HepG2 (cell line): ENCODE measurements around the gene ZPR1. TPM values are rescaled to one million over a fixed set of nuclear protein-coding genes. Genes with fewer than 3 reads are reported as not detected.

Experiments used
- AGO2 ChIP-seq: fragments of 200-400 bp; formaldehyde crosslinking; optimal IDR thresholded peaks from 2 replicates; pipeline ENCODE3; 2017; ENCODE audit warnings: mild to moderate bottlenecking, low read depth, low read length, moderate library complexity
- CHD4 ChIP-seq: fragments of 200-600 bp; sonication (generic); IDR thresholded peaks from 2 replicates; pipeline ENCODE4 v1.7.0; 2017; ENCODE audit warnings: mild to moderate bottlenecking, low read length, borderline replicate concordance
- DR1 ChIP-seq: sonication (generic); formaldehyde crosslinking; IDR thresholded peaks from 2 replicates; pipeline ENCODE4 v1.8.0; 2021; ENCODE audit warnings: mild to moderate bottlenecking, missing genetic modification reagents, inconsistent platforms
- FOXK2 ChIP-seq: fragments of 450-650 bp; IDR thresholded peaks from 2 replicates; pipeline ENCODE4 v1.6.1; 2016
- HNRNPL ChIP-seq: fragments of 200-400 bp; formaldehyde crosslinking; IDR thresholded peaks from 2 replicates; pipeline ENCODE4 v1.6.1; 2017; ENCODE audit warnings: mild to moderate bottlenecking, low read depth, low read length
- MAFK ChIP-seq, 2 experiments: IDR thresholded peaks in 1 of 2; conservative IDR thresholded peaks in 1 of 2; 2 replicates each; pipeline ENCODE4 v1.6.1; 2011; ENCODE audit warnings: improper control_type of control experiment in 2 of 2, low read length in 2 of 2
- MED1 ChIP-seq: sonication (generic); formaldehyde crosslinking; IDR thresholded peaks from 2 replicates; pipeline ENCODE4 v1.4.0; 2020; ENCODE audit warnings: missing genetic modification reagents
- MEIS2 ChIP-seq: sonication (generic); formaldehyde crosslinking; IDR thresholded peaks from 2 replicates; pipeline ENCODE4 v1.9.0; 2021; ENCODE audit warnings: mild to moderate bottlenecking, missing genetic modification reagents
- MTF1 ChIP-seq: sonication (generic); formaldehyde crosslinking; IDR thresholded peaks from 2 replicates; pipeline ENCODE4 v1.5.0; 2020; ENCODE audit warnings: missing genetic modification reagents
- NFKB2 ChIP-seq: sonication (generic); formaldehyde crosslinking; IDR thresholded peaks from 2 replicates; pipeline ENCODE4 v1.4.0; 2020; ENCODE audit warnings: missing genetic modification reagents, borderline replicate concordance
- PLRG1 ChIP-seq: fragments of 450-650 bp; conservative IDR thresholded peaks from 2 replicates; pipeline ENCODE4 v1.6.1; 2016
- RXRA ChIP-seq: sonication (generic); formaldehyde crosslinking; IDR thresholded peaks from 2 replicates; pipeline ENCODE4 v1.5.1; 2020; ENCODE audit warnings: missing genetic modification reagents
- SAFB2 ChIP-seq: sonication (generic); formaldehyde crosslinking; IDR thresholded peaks from 2 replicates; pipeline ENCODE4 v1.5.1; 2020; ENCODE audit warnings: missing genetic modification reagents, low read depth, mild to moderate bottlenecking, borderline replicate concordance
- SAP130 ChIP-seq: IDR thresholded peaks from 2 replicates; pipeline ENCODE4 v1.6.1; 2016; ENCODE audit warnings: low read depth
- SIX1 ChIP-seq: sonication (generic); formaldehyde crosslinking; IDR thresholded peaks from 2 replicates; pipeline ENCODE4 v1.4.0; 2020; ENCODE audit warnings: missing genetic modification reagents, borderline replicate concordance
- TBP ChIP-seq: sonication (generic); formaldehyde crosslinking; IDR thresholded peaks from 2 replicates; pipeline ENCODE4 v1.5.0; 2020; ENCODE audit warnings: missing genetic modification reagents
- TP53 ChIP-seq: sonication (generic); formaldehyde crosslinking; conservative IDR thresholded peaks from 2 replicates; pipeline ENCODE4 v1.4.0; 2020; ENCODE audit warnings: missing genetic modification reagents
- ZFP36L1 ChIP-seq: sonication (generic); formaldehyde crosslinking; IDR thresholded peaks from 2 replicates; pipeline ENCODE4 v1.8.0; 2022; ENCODE audit warnings: mild to moderate bottlenecking, missing genetic modification reagents, moderate library complexity
- ZHX2 ChIP-seq, 2 experiments: sonication (generic) in 1 of 2; formaldehyde crosslinking in 1 of 2; IDR thresholded peaks; 2 replicates each; pipeline versions ENCODE4 v1.6.1 to v1.9.0; 2014 to 2022; ENCODE audit warnings: antibody characterized with exemption in 1 of 2, borderline replicate concordance in 1 of 2, inconsistent platforms in 1 of 2, low read depth in 1 of 2, missing genetic modification reagents in 1 of 2
- ZNF12 ChIP-seq: sonication (generic); formaldehyde crosslinking; IDR thresholded peaks from 2 replicates; pipeline ENCODE4 v1.5.0; 2020; ENCODE audit warnings: missing genetic modification reagents
- ZNF224 ChIP-seq: sonication (generic); formaldehyde crosslinking; IDR thresholded peaks from 2 replicates; pipeline ENCODE4 v1.5.0; 2020; ENCODE audit warnings: mild to moderate bottlenecking, missing genetic modification reagents
- ZNF576 ChIP-seq: sonication (generic); formaldehyde crosslinking; IDR thresholded peaks from 2 replicates; pipeline ENCODE4 v1.4.0; 2020; ENCODE audit warnings: mild to moderate bottlenecking, missing genetic modification reagents
- ZNF772 ChIP-seq: sonication (generic); formaldehyde crosslinking; IDR thresholded peaks from 2 replicates; pipeline ENCODE4 v1.5.0; 2020; ENCODE audit warnings: mild to moderate bottlenecking, missing genetic modification reagents
- ZNF790 ChIP-seq: sonication (generic); formaldehyde crosslinking; IDR thresholded peaks from 2 replicates; pipeline ENCODE4 v1.8.0; 2022; ENCODE audit warnings: missing genetic modification reagents, mild to moderate bottlenecking, borderline replicate concordance
- ZNF878 ChIP-seq: sonication (generic); formaldehyde crosslinking; IDR thresholded peaks from 2 replicates; pipeline ENCODE4 v1.8.1; 2023; ENCODE audit warnings: mild to moderate bottlenecking, missing genetic modification reagents, moderate library complexity
- ZSCAN20 ChIP-seq: sonication (generic); formaldehyde crosslinking; IDR thresholded peaks from 2 replicates; pipeline ENCODE4 v1.4.0; 2020; ENCODE audit warnings: missing genetic modification reagents, mild to moderate bottlenecking, borderline replicate concordance
- polyA plus RNA-seq, 8 experiments: library from polyadenylated mRNA; depleted of rRNA in 3 of 8; stranded (reverse) in 7 of 8; unstranded in 1 of 8; fragments of >200 nt; fragmentation: Illumina TruSeq in 4 of 8; extraction: Trizol in 4 of 8; gene quantifications; 2 replicates each; pipeline versions ENCODE4 v1.2.1 to v1.2.3, GENCODE V29; 2011 to 2016; ENCODE audit warnings: low read depth in 4 of 8, missing spikeins in 1 of 8, mixed read lengths in 1 of 8; ENCODE audit not compliant: insufficient read depth in 1 of 8
- total RNA-seq, 5 experiments: library from RNA; depleted of rRNA; stranded (reverse); fragments of >200 nt; fragmentation: Illumina TruSeq; extraction: Trizol; gene quantifications; 2 replicates each; pipeline ENCODE4 v1.2.3, GENCODE V29; 2016; ENCODE audit warnings: low read depth in 1 of 5

ZPR1 gene
- total and polyA plus RNA-seq, 2 of the 13 experiments (the other 11 are each of a cell fraction or from before 2014, with no cell fraction given) = 40.0 to 79.3 TPM

- TF ChIP-seq ZNF224 (CRISPR knock-in tag) = peak; percentile 88
- peak; percentile 65; the same call in 1 of the 2 replicates for TF ChIP-seq TP53 (CRISPR knock-in tag)
- TF ChIP-seq AGO2 = peak; percentile 55
- TF ChIP-seq CHD4 = no peak
- TF ChIP-seq ZFP36L1 (CRISPR knock-in tag) = no peak
- peak; percentile 83; the same call in 1 of the 2 replicates for TF ChIP-seq DR1 (CRISPR knock-in tag)
- TF ChIP-seq MAFK (conservative IDR thresholded peaks at IDR 0.05 in 1 of 2, IDR thresholded peaks at IDR 0.05 in 1 of 2; ENCODE audit: low read length in 2 of 2) = no peak
- TF ChIP-seq NFKB2 = peak; percentile 94
- peak; percentile 72 for TF ChIP-seq MEIS2 (CRISPR knock-in tag)
- peak; percentile 38; the same call in 1 of the 2 replicates for TF ChIP-seq SAFB2 (CRISPR knock-in tag)
- TF ChIP-seq ZSCAN20 (CRISPR knock-in tag) = no peak; the same call in 1 of the 2 replicates
- no peak for TF ChIP-seq FOXK2
- TF ChIP-seq ZNF790 (CRISPR knock-in tag) = no peak; the same call in 1 of the 2 replicates
- 0 out of 2 replicates have a peak, but pooled peaks have one; percentile 7 for TF ChIP-seq ZNF12 (CRISPR knock-in tag)
- TF ChIP-seq RXRA (CRISPR knock-in tag) = peak; percentile 73
- no peak for TF ChIP-seq TBP (CRISPR knock-in tag)
- no peak for TF ChIP-seq PLRG1
- TF ChIP-seq ZNF576 (CRISPR knock-in tag) = peak; percentile 76; the same call in 1 of the 2 replicates
- no peak for TF ChIP-seq SIX1 (CRISPR knock-in tag)
- peak; percentile 71; the same call in 1 of the 2 replicates for TF ChIP-seq MTF1 (CRISPR knock-in tag)
- peak; percentile 82 for TF ChIP-seq MED1 (CRISPR knock-in tag)
- TF ChIP-seq SAP130 (CRISPR knock-in tag) = peak; percentile 92
- TF ChIP-seq HNRNPL = 0 out of 2 replicates have a peak, but pooled peaks have one; percentile 71
- 0 out of 2 replicates have a peak, but pooled peaks have one; percentile 65 for TF ChIP-seq ZNF878 (CRISPR knock-in tag)
- TF ChIP-seq ZHX2 (IDR thresholded peaks at IDR 0.05; ENCODE audit: low read depth) = peak; percentile 80
- 0 out of 2 replicates have a peak, but pooled peaks have one; percentile 34 for TF ChIP-seq ZHX2 (CRISPR knock-in tag; IDR thresholded peaks at IDR 0.05; ENCODE audit: borderline replicate concordance)
- peak; percentile 98 for TF ChIP-seq ZNF772 (CRISPR knock-in tag)
Observed at GRCh38 chr11:116772443-116773202, 15.2 kb downstream of the ZPR1 start, which contains the start of gene BUD13 (continued).
